ENCODE data around the gene ANK3.

GRCh38 chr10:59984415-59984814 is 405.3 kb downstream of the ANK3 start:
- TF ChIP-seq, protein P1, sequence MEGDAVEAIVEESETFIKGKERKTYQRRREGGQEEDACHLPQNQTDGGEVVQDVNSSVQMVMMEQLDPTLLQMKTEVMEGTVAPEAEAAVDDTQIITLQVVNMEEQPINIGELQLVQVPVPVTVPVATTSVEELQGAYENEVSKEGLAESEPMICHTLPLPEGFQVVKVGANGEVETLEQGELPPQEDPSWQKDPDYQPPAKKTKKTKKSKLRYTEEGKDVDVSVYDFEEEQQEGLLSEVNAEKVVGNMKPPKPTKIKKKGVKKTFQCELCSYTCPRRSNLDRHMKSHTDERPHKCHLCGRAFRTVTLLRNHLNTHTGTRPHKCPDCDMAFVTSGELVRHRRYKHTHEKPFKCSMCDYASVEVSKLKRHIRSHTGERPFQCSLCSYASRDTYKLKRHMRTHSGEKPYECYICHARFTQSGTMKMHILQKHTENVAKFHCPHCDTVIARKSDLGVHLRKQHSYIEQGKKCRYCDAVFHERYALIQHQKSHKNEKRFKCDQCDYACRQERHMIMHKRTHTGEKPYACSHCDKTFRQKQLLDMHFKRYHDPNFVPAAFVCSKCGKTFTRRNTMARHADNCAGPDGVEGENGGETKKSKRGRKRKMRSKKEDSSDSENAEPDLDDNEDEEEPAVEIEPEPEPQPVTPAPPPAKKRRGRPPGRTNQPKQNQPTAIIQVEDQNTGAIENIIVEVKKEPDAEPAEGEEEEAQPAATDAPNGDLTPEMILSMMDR (IDR thresholded peaks at IDR 0.05), result no peak
- TF ChIP-seq POLR2AphosphoS5 (IDR thresholded peaks at IDR 0.05), result no peak
- no peak for TF ChIP-seq EP300 (IDR thresholded peaks at IDR 0.05)
- TF ChIP-seq POLR2A (IDR thresholded peaks at IDR 0.05), result no peak
